ENCODE data around the gene SIK1.
"Not testable (repeated sequence)": the region's sequence is repeated elsewhere in the genome, so short reads cannot be mapped to it uniquely, and the experiment has no call there.

The SIK1 gene

DNA sequence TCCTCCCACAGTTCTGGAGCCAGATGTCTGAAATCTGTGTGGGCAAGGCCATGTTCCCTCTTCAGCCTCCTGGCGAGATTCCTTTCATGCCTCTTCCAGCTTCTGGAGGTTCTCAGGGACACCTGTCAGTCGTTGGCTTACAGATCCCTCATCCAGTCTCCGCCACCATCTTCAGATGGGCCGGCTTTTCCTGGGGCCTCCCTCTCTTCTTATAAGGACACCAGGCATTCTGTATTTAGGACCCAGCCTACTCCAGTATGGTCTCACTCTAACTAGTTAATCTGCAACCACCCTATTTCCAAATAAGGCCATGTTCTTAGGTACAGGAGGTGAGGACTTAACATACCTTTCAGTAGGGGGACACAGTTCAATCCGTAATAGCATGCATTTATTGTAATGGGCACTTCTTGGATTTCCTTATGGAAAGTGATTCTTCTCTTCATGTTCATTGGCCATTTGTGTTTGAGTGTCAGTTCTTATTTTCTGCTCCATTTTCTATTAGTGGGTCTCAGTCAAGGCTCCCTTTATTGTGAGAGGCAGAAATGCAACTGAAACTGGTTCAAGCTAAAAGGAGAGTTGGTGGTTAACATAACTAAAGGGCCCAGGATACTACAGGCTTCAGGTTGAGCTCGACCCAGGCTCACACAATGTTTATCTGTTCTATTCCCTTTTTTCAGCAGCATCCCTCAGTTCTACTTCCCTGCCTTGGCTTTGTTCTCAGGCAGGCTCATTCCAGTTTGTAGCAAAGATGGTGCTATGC, 12.6 kb upstream of the SIK1 start:
- DNase-seq (ENCODE audit: low spot score), result not testable (repeated sequence)

- DNase-seq (ENCODE audit: low spot score), result not testable (repeated sequence)
These were observed 9.3 kb upstream of the SIK1 start for GRCh38 chr21:43436272-43436671.

DNA sequence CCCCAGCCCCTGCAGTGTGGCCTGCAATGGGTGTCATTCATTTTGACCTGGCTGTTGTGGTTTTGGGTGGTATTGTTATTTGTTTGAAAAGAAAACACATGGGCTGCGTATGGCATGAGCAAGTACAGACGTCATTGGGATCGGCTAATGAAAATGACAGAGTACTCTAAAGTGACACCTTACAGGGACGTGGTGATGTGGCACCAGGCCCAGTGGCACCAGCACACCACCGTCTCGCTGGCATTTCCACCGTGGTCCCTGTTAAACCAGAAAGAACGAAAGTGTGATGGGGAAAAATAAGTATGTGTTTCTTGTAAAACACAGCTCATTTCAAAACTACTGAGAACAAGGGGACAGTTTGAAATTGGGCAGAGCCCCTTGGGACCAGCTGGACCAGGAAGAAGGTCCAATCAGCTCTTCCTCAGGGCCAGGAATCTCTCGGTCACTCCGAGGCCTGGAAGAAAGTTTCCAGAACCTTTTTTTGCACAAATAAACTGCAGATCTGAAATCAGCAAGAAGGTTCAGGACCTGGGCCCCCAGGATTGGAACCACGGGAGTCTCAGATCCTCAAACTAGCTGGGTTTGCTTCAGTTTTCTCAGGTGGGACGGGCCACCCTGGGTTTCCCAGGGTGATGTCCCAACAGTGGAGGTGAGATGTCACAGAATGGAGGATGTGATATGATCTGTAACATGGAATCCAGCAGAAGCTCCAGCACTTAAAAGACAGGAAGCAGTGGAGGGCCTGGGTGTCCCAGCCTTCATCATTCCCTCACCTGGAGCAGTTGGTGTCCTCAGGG, 6.6 kb upstream of the SIK1 start:
- DNase-seq (ENCODE audit: low spot score), result not testable (repeated sequence)

DNA sequence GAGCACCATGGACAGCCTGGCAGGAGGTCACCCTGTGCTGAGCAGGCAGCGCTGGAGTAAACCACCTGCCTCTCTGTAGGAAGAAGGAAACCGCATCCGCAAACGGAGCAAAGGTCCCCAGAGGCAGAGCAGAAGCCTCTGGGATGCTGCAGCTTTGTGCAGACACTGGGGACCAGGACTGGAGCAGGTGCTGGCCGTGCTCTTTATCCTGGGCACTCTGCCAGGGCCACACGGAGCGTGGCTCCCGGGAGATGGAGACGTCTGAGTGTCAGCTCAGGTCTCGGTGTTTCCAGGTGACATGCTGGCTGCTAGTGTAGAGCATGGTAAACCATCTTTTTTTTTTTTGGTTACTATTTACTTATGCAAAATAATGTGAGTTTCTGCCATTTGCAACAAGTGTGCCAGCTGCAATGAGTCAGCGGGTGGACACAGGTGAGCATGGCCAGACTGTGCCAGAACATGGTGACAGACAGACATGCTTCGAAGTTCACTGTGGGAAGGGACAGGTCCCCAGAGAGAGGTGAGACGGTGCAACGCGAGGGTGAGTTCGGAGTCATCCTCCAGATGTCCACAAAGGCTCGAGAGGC, 4.0 kb upstream of the SIK1 start:
- not testable (repeated sequence) for DNase-seq (ENCODE audit: low spot score)

DNA sequence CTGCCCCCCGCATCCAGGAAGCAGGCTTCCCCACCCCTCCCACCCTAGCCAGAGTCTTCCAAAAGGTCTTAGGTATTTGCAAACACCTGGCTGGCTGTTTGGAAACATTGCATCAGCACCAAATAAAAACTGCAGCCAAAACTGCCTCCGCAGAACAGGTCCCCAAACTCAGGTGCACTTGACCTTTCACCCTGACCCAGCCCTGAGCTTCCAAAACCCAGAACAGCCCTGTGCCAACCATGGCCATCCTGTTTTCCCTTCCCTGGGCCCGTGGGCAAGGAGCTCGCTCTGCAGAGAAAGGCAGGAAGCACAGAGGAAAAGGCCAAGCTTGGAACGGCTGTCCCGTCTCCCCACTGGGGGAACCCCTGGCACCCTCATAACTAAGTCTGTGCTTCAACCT, 2.0 kb upstream of the SIK1 start:
- not testable (repeated sequence) for DNase-seq (ENCODE audit: low spot score)

DNA sequence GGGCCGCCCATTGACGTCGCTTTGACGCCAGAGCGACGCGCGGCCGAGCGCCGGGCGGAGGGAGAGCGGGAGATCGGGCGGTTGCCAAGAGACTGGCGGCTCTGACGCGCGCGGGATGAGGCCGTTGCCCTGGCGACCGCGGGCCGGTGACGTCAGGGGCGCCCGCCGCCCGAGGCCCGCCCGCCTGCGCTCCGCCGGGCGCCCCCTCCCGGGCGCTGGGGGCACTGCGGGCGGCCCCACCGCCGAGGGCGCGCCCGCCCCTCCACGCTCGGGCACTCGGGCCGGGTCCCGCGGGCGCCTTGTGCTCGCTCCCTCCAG, 270 bp upstream of the SIK1 start:
- not testable (repeated sequence) for DNase-seq (ENCODE audit: low spot score)

DNA sequence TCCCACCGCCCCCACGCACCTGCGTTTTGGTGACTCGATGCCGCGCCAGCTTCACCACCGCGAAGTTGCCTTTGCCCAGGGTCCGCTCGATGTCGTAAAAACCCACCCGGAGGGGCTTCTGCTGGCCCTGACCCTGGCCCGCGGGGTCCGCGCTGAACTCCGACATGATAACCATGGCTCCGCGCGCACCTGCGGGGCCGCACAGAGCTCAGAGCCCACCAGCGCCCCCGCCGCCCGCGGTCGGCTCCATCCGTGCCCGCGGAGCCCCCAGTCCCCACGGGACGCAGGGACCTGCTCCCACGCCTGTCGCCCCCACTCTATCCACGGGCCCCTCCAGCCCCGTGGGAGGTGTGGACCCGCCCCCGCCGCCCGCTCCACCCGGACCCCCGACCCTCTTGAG, 927 bp downstream of the SIK1 start:
- not testable (repeated sequence) for DNase-seq (ENCODE audit: low spot score)

GRCh38 chr21:43419475-43419874, 7.5 kb downstream of the SIK1 start:
- not testable (repeated sequence) for DNase-seq (ENCODE audit: low spot score)

DNA sequence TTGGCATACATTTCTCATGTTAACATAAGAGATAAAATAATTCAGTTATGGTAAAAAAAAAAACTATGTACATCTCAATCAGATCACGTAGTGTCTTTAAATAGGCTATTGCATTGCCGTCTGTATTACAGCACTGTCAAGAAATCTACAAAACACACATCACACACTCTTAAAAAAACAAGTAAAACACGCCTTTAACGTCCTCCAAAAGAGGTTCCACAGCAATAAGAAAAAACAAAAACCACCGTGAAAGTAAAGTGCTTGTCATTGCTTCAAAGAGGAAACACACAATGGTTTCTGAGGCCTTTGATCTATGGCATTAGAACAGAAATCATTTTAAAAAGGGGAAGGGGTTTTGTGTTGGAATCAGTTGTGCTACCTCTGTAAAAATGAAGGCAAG, 12.4 kb downstream of the SIK1 start:
- DNase-seq (ENCODE audit: low spot score), result not testable (repeated sequence)

GRCh38 chr21:43412020-43412788, 14.7 kb downstream of the SIK1 start:
- not testable (repeated sequence) for DNase-seq (ENCODE audit: low spot score)

DNA sequence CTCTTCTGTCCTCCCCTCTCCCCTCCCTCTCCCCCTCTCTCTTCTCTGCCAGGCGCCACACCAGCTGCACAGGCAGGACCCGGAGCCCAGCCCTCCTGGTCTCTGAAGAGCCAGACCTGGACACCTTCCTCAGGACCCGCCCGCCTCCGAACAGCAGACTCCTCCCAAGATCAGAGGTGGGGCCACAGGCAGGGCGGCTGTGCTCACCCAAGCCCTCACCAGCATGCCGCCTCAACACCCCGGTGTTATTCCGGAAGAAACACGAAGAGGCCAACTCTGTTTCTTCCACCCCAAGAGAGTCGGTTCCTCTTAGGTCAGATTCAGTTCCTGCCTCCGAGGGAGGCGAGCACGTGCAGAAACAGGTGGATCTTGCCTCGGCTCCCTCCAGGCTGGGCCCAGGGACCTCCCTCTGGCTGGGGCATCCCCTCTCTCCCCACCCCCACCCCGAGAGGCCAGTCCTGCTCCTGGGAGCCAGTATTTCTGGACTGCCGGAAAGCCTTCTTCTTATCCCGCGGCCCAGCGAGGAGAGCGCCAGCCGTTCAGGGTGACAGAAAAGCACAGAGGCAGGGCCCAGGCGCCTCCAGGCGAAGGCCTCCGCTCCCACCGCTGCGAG, 16.4 kb downstream of the SIK1 start:
- not testable (repeated sequence) for DNase-seq (ENCODE audit: low spot score)

DNA sequence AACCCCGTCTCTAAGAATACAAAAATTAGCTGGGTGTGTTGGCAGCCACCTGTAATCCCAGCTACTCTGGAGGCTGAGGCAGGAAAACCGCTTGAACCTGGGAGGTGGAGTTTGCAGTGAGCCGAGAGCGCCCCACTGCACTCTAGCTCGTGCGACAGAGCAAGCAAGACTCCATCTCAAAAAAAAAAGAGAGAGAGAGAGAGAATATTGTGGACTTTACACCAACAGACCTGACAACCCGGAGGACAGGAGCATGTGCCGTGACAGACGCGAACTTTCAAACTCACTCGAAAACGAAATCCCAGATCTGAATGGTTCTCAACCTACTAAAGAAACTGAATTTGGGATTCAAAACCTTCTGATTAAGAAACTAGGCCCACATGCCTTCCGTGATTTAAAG, 19.8 kb downstream of the SIK1 start:
- DNase-seq (ENCODE audit: low spot score), result not testable (repeated sequence)

- not testable (repeated sequence) for DNase-seq (ENCODE audit: low spot score)
These were observed 22.5 kb downstream of the SIK1 start for GRCh38 chr21:43404450-43404849.

DNA sequence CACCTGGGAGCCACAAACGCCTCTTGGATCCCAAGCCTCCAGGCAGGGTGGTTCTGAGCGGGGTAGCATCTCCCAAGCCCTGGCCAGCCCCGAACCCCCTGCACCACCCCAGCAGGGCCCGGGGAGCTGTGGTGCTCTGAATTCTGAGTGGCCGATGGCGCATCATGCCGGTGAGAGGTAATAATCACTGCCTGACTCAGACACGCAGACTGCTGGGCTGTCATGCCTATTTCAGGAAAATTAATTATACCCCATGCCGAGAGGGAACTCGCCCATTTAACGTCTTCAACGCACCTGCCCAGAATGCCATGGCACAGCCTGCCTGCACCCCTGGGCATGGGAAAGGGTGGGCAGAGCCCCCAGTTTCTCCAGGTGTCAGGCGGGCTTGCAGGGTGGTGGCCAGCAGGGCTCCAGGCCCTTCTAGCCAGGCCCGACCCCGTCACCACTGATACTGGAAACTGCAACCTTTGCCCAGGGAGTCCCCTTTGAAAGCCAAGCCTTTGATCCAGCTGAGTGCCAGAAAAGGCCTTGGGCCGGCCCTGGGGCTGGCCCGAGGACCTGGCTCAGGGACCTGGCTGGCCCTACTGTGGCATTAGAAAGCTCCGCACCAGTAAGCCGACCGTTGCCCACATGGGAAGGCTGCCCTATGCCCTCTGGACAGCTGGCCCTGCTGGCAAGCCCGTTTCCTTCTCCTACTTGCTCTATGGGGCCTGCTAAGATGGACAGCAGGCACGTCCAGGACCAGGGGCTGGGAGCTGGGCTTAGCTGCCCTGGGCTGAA, 23.1 kb downstream of the SIK1 start:
- not testable (repeated sequence) for DNase-seq (ENCODE audit: low spot score)

- not testable (repeated sequence) for DNase-seq (ENCODE audit: low spot score)
These were observed 25.8 kb downstream of the SIK1 start for GRCh38 chr21:43401125-43401524.

- not testable (repeated sequence) for DNase-seq (ENCODE audit: low spot score)
These were observed 27.3 kb downstream of the SIK1 start for GRCh38 chr21:43399595-43400015.

GRCh38 chr21:43399136-43399535, 27.8 kb downstream of the SIK1 start:
- DNase-seq (ENCODE audit: low spot score), result not testable (repeated sequence)

GRCh38 chr21:43398533-43398932, 28.4 kb downstream of the SIK1 start:
- not testable (repeated sequence) for DNase-seq (ENCODE audit: low spot score)

DNA sequence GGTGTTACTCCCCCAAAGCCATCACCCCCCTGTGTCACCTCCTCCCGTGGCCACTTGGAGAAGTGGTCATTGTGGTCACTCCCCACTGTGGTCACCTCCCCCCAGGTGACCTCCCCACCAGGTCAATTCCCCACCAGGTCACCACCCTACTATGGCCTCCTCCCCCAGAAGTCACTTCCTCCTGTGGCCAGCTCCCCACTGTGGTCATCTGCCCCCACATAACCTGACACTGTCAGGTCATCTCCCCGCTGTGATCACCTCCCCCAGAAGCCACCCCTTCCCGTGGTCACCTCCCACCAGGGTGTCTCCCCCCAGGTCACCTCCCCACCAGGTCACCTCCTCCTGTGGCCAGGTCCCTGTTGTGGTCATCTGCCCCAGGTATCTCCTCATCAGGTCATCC, 28.9 kb downstream of the SIK1 start:
- not testable (repeated sequence) for DNase-seq (ENCODE audit: low spot score)

DNA sequence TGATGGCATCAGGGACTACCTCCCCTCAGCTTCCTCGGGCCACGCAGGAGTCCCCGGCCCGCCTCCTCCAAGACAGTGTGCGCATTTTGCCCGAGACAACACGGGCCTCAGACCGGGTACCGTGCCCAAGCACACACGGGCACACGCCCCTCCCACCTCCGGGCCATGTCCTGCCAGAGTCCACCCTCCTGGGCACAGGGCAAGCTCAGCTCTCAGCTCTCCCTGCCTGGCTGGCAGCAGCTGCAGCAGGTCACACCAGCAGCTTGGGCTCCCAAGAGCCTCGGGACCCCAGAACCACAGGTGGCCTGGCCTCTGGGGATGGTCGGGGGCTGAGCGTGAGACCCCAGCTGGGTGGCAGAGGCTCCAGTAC, 29.5 kb downstream of the SIK1 start:
- not testable (repeated sequence) for DNase-seq (ENCODE audit: low spot score)
